Frontal cortex (tissue), 4 donors: ENCODE measurements around the gene LMF2. TPM values are rescaled to one million over a fixed set of nuclear protein-coding genes. Genes with fewer than 3 reads are reported as not detected.
"Not testable (repeated sequence)": the region's sequence is repeated elsewhere in the genome, so short reads cannot be mapped to it uniquely, and the experiment has no call there.

Experiments used
- DNase-seq, 2 donors: peaks; one replicate each; pipeline ENCODE4 v3.0.0; 2012; ENCODE audit warnings: low spot score in 2 of 2
- FAIRE-seq: peaks from 2 replicates; lab custom pipeline; 2012; peaks lifted over from hg19 to GRCh38; lab: Jason Lieb, UNC
- total RNA-seq: library from RNA; depleted of rRNA; stranded (reverse); fragments of >200 nt; gene quantifications from one replicate; pipeline ENCODE4 v1.2.3, GENCODE V29; 2014
- donor health status: control.
- donor health status: control.
- donor health status: control.

LMF2 gene, protein sequence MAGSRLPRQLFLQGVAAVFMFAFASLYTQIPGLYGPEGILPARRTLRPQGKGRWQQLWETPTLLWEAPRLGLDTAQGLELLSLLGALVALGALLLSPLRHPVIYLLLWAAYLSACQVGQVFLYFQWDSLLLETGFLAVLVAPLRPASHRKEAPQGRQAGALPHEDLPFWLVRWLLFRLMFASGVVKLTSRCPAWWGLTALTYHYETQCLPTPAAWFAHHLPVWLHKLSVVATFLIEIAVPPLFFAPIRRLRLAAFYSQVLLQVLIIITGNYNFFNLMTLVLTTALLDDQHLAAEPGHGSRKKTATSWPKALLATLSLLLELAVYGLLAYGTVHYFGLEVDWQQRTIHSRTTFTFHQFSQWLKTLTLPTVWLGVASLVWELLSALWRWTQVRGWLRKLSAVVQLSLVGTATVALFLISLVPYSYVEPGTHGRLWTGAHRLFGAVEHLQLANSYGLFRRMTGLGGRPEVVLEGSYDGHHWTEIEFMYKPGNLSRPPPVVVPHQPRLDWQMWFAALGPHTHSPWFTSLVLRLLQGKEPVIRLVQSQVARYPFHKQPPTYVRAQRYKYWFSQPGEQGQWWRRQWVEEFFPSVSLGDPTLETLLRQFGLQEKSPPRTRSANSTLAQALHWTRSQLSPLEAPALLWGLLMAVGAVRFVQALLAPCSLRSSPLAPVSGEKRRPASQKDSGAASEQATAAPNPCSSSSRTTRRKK
- total RNA-seq, result 11.8 TPM

DNA sequence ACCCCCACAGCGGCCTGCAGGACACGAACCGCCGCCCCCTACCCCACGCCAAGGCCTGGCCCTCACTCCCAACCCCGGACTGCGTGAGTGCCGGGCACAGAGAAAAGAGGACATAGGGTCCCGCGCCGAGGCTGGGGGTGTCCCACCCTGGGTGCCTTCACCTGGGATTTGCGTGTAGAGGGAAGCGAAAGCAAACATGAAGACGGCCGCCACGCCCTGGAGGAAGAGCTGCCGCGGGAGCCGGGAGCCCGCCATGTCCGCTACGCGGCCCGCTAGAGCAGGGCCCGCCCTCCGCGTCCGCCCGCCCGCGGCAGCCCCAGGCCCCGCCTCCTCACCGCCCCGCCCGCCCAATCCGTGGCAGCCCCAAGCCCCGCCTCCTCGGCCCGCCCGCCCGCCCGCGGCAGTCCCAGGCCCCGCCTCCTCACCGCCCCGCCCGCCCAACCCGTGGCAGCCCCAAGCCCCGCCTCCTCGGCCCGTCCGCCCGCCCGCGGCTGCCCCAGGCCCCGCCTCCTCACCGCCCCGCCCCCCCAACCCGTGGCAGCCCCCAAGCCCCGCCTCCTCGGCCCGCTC is at the start of gene LMF2:
LMF2 (minus strand) TSS at position 282 of the 570 bp plus-strand sequence; CDS start at position 255, 27 bp downstream.
- FAIRE-seq (no peak), DNase-seq (peak in 1 of 2 donors; percentile 99)

DNA sequence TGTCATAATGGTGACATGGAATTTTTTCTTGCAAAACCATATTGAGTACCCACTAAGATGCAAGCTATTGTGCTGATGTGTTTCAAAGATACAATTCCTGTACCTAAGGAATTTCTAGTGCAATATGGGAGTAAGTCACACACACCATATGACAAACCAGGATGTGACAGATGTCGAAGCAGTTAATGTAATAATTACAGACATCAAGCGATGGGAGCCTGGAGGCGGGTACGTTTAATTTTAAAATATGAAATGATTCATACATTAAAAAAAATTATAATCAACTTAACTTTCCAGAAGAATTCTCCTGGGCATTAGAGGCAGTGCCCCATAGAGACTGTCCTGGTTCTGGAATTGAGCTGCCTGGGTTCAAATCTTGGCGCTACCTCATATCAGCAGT is 49.2 kb upstream of the LMF2 start:
- DNase-seq (no peak), FAIRE-seq (no peak)

DNA sequence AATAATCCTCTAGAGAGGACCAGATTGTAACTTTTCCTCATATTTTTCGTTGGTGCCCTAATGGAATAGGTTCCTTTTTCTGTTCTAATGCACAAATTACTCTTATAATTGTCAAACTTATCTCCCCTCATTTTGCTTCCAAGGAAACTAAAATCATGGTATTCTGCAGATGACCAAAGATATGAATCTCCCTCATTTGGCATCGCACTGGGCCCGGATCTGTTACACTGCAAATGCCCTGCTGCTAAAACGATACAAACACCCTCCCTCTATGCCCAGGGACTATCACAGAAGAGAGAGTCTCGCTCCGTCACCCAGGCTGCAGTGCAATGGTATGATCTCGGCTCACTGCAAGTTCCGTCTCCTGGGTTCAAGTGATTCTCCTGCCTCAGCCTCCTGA is 45.8 kb upstream of the LMF2 start:
- FAIRE-seq (no peak), DNase-seq (no peak)

DNA sequence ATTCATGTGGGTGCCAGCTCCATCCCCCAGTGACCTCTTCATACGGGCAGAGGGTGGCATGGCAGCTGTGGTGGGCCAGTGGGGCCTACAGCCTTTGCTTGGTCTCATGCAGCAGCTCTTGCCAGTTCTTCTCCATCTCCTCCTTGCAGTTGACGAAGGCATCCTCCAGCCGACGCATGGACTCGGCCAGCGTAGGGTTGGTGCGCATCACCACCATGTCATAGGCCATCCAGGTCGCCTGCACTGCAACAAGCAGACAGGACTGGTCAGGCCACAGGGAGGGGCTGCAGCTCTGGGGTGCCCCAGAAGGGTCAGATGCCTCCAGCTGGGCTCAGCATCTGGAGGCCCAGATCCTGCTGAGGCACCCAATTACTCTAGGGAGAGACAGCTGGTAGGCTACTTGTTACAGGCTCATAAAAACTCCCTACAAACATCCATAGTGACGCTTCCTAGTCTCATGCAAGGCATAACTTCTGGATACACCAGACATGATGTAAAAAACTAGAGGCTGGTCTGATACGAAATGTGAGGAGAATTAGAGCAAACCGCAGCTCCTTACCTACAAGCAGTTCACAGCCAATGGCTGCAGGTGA is 43.8 kb upstream of the LMF2 start:
- DNase-seq, result no peak
- FAIRE-seq, result no peak

DNA sequence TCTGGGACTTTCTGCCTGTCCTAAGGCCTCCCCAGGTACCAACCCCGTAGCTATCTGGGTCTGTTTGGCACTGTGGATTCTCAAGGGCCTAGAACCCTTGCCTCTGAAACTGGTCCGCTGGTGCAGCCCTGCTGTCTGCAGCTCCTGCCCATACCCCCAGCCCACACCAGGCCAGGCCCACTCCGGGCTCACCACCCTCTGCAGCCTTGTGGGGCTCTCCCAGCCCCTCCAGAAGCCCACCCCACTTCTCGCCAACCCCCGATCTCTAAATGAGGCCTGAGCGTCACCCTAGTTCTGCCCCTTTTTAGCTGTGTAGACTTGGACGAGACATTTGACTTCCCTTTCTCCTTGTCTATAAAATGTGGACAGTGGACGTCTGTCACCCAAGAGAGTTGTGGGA is 42.9 kb upstream of the LMF2 start:
- FAIRE-seq, result no peak

DNA sequence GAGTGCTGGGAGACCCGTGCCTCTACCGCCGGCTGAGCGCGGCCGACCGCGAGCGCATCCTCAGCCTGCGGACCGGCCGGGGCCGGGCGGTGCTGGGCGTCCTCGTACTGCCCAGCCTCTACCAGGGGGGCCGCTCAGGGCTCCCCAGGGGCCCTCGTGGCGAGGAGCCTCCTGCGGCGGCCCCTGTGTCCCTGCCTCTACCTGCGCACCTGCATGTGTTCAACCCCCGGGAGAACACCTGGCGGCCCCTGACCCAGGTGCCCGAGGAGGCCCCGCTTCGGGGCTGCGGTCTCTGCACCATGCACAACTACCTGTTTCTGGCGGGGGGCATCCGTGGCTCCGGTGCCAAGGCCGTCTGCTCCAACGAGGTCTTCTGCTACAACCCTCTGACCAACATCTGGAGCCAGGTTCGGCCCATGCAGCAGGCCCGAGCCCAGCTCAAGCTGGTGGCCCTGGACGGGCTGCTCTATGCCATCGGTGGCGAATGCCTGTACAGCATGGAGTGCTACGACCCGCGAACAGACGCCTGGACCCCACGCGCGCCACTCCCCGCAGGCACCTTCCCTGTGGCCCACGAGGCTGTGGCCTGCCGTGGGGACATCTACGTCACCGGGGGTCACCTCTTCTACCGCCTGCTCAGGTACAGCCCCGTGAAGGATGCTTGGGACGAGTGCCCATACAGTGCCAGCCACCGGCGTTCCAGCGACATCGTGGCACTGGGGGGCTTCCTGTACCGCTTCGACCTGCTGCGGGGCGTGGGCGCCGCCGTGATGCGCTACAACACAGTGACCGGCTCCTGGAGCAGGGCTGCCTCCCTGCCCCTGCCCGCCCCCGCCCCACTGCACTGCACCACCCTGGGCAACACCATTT is 41.7 kb upstream of the LMF2 start:
- DNase-seq, result peak in 1 of 2 donors; percentile 28
- FAIRE-seq, result no peak

More for the DNA sequence above, 42.9 kb upstream of the LMF2 start:
- no peak for DNase-seq

DNA sequence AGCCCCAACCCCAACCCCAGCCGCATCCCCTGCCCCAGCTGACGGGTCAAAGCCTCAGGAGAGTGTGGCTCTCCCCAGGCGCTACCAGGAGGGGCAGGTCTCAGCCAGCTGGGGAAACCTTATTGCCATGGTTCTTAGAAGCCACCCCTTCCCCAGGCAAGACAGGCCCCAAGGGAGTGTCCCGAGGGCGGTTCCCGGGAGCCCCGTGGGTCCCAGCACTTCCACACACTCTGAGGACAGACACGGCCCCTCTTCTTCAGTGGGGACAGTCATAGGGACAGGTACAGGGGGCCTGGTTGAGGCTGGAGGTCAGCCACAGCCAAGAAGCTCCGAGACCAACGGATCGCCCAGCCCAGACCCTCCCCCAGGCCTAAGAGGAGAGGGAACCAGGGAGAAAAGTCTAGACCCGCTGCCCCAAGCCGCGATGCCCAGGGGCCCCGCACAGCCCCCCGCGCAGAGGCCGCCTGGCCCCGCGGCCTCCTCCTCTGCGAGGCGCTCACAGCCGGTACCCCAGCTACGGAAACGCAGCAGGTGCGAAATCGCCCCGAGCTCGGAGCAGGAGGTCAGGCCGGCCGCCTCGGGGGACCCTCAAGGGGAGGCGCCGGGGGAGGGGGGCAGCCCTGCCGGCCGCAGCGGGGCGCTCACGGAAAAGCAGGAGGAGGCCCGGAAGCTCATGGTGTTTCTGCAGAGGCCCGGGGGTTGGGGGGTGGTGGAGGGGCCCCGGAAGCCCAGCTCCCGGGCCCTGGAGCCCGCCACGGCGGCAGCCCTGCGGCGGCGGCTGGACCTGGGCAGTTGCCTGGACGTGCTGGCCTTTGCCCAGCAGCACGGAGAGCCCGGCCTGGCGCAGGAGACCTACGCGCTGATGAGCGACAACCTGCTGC is 40.8 kb upstream of the LMF2 start:
- FAIRE-seq (no peak), DNase-seq (peak; percentile 55 to 57)

DNA sequence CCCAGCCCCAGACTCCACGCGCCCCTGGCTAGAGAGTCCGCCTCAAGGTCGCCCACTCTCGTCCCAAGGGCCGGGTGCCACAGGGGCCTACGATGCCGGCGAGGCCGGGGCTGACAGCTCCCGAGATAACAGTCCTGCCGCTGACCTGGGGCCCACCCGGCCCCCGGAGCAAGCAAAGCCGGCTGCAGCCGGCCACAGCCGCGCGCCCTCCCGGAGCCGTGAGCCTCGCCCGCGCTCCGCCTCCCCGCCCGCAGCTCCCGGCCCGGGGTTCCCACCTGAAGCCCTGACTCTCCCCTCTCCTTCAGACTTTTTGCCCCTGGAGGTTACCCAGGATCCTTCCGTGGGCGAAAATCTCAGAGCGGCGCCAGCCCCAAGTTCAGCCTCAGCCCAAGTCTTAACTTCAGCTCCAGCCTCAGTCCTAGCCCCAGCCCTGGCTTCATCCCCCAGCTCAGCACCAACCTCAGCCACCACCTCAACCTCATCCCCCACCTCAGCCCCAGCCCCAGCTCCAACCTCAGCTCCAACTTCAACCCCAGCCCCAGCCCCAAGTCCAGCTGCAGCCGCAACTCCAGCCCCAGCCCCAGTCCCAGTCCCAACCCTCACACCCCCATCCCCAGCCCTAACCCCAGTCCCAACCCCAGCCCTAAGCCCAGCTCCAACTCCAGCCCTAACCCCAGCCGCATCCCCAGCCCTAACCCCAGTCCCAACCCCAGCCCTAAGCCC is 39.9 kb upstream of the LMF2 start:
- DNase-seq (peak; percentile 32 to 42), FAIRE-seq (no peak)

DNA sequence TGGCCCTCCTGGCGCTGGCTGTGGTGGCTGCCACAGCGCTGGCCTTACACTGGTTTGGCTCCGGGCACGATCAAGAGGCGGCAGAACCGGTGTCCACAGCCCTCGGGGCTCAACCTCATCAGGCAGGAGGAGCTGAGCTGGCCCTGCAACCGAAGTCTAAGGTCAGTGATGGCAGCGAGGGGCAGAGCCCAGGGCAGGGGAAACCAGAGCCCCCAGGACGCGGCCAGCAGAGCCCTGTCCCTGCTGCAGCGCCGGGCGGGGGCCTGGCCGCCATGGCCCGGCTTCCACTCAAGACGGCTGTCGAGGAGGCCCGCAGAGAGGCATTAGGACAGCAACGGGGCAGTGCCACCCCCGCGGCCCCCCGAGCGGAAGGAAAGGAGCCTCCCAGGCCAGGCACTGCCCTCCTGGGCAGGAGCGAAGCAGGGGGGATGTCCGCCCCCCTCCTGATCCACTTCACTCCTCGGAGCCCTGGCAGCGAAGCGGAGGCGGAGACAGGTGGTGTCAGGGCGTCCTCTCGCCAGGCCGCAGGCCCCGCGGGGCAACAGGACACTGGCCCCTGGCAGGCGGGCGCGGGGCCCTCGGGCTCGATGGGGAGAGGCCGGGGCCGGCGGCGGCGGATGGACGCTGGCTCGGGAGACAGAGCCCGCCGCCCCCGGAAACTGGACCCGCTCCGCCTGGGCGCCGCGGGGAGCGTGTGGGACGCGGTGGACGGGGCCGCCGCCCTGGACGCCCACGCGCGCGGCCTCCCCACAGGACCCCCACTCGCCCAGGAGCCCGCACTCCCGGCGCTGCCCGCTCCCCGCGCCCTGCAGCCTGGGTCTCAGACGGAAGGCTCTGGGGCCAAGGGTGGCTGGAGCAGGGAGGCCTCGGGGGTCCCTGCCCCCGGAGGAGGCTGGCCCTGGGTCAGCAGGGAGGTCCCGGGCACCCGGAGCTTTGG is 39.1 kb upstream of the LMF2 start:
- DNase-seq (peak; percentile 26 to 40), FAIRE-seq (no peak)

DNA sequence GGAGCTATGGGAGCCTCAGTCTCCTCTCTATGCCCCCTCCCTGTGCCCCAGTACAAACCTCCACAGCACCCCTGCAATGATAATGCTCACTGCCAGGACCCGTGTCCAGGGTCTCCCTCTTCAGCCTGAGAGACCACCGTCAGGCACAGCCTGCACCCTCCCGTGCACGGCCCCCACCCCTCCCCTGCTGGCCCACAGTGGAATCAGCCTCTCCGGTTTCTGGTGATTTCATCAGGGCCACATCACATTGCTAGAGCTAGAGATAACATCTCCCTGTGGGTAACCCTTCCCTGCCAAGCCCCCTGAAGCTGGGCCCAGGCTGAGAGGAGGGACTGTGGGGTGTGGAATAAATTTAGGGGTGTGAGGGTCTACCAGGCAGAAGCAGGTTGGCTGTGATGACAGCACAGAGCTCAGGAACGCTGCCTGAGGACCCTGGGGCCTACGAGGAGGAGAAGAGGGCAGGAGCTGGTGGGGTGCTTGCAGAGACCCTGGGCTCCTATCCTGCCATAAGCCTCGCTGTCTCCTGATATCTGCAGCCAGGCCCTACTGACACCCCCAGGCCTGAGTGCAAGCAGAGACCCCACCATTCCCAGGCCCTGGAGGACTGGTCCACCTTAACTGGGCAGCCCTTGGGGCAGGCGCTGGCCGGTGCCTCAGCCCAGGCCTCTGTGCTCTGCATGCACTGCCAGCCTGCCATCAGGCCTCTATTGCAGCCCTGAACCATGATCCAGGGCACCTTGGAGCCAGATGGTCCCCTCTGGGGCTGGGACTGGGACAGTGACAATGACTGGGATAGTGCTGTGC is 38.2 kb upstream of the LMF2 start, which contains the start of gene KLHDC7B:
KLHDC7B (plus strand) TSS at position 378 of the 804 bp plus-strand sequence; CDS start at position 723, 345 bp downstream.
- DNase-seq, result peak; percentile 16 to 41
- FAIRE-seq, result no peak

DNA sequence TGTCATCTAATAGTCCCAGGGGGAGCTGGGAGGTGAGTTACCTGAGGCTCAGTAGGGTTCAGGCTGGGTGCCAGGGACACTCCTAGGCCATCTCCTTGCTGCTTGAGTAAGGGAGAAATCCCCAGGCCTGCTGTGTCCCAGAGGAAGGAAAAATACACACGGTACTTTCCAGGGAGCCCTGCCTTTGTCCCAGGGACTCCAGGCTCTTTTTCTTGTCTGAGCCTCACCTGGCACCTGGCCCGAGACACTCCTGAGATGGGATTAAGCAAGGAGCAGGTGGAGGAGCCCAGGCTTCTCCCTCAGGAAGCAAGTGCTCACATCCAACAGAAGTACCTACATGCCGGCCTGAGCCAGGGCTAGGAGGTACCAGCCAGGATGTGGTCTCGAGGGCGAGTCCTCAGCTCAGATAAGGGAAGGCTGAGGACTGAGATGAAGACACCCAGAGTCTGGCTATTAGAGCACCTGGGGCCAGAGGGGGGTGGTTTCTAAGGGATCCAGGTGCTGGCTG is 37.3 kb upstream of the LMF2 start:
- no peak for FAIRE-seq
- peak; percentile 20 to 46 for DNase-seq

DNA sequence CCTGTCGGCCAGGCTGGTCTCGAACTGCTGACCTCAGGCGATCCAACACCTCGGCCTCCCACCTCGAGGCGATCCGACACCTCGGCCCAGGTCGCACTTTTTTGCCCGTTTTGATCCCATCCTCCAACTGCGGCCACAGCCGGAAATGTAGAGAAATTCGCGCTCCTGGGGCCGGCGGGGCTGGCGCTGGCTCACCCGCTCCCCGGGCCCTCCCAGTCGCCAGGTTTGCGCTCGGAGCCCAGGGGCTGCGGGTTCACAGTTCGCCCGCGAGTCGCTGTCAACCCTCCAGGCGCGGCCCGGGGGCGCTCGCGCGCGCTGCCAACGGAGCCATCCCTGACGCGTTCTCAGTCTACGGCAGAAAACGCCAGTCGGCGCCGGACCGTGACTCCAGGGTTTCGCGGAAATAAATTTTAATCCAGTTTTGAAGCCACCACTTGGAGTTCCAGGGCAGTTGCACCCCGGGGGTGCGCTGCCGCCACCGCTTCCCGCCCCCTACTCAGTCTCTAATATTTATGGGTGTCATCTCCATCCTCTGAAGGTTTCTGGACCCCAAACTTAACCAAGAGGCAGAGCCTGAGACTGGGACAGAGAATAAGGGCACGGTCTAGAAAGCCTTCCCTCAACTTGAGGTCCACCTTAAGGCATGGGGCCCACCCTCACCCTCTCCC is 36.7 kb upstream of the LMF2 start:
- FAIRE-seq (no peak), DNase-seq (peak; percentile 77 to 90)

DNA sequence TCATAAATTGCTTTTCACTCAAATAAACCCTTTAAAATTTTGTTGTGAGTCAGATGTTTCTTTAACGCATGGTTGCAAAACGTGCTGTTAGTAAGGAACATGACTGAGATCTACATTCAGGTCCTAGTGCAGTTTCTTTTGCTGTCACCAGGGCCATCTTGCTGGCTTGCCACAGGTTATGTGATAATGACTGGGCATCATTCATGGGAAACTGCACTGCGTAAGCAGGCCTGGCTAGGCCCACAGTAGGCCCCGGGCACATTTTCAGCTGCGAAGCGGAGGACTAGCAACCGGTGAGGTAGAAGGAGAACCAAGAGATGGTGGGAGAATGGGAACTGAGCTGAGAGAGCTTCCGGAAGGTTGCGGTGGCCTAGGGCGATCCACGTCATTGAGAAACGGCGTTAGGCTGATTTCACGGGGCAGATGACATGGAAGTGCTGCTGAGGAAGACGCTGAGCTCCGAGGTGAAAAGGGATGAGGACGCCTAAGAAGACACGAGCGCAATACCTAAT is 35.0 kb upstream of the LMF2 start:
- DNase-seq, result peak in 1 of 2 donors; percentile 10
- no peak for FAIRE-seq

DNA sequence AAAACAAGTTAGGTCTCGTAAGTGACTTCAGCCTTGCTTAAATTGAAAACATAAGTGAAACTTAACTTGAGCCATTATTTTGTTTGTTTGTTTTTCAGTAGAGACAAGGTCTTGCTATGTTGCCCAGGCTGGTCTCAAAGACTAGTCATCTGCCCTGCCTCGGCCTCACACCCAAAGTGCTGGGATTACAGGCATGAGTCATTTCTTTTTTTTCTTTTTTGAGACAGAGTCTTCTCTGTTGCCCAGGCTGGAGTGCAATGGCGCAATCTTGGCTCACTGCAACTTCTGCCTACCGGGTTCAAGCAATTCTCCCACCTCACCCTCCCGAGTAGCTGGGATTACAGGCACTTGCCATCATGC is 34.1 kb upstream of the LMF2 start:
- DNase-seq, FAIRE-seq: not testable (repeated sequence)

DNA sequence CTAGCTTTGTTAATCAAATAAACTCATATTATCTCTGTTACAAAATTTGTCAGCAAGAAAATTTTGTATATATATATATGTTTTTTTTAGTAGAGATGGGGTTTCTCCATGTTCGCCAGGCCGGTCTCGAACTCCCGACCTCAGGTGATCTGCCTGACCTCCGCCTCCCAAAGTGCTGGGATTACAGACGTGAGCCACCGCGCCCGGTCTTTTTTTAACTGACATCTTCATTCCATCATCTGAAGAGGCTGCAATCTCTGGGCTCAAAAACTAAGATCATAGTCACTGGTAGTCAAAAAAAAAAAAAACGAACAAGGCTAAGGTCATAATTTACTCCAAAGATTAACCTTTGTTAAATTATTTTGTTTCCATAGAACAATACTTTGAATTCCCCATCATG is 32.9 kb upstream of the LMF2 start:
- DNase-seq, result no peak
- FAIRE-seq, result no peak
